Coronary artery (tissue), 2 donors: ENCODE data around the gene ARSK.

Source experiments
- DNase-seq: peaks from one replicate; pipeline ENCODE4 v3.0.0-alpha.2; 2017; ENCODE audit warnings: low spot score
- H3K27ac ChIP-seq, 2 donors: fragments of 200-600 bp; sonication (generic); one replicate each; pipeline ENCODE4 v1.5.1; 2016 to 2019
- H3K4me3 ChIP-seq: fragments of 200-600 bp; sonication (generic); 2 replicates; pipeline ENCODE4 v1.5.1; 2016; ENCODE audit warnings: mild to moderate bottlenecking, moderate library complexity
- TF ChIP-seq, protein P1 (sequence below): fragments of 200-600 bp; sonication (generic); IDR thresholded peaks from one replicate; pipeline ENCODE4 v1.5.1; 2019; ENCODE audit warnings: antibody characterized with exemption

ARSK gene

DNA sequence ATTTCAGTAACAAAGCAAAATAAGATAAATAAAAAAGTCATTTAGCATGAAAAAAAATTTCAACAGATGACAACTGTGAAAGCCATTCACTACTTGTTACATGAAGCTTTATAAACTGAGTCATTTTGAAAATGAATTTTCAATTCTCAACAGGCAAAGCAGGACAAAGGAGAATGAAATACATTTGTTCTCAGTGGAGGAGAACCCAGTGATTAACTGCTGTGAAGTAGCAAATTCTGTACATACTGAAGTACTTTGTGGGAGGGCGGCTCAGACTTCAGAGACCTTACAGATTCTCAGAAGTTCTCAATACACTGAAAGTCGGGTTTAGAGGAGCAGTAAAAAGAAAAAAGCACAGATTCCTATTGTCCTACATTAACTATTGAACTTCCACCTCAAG lies 21.8 kb upstream of the ARSK start:
- no peak overlapping the region for H3K4me3 ChIP-seq
- TF ChIP-seq, protein P1, sequence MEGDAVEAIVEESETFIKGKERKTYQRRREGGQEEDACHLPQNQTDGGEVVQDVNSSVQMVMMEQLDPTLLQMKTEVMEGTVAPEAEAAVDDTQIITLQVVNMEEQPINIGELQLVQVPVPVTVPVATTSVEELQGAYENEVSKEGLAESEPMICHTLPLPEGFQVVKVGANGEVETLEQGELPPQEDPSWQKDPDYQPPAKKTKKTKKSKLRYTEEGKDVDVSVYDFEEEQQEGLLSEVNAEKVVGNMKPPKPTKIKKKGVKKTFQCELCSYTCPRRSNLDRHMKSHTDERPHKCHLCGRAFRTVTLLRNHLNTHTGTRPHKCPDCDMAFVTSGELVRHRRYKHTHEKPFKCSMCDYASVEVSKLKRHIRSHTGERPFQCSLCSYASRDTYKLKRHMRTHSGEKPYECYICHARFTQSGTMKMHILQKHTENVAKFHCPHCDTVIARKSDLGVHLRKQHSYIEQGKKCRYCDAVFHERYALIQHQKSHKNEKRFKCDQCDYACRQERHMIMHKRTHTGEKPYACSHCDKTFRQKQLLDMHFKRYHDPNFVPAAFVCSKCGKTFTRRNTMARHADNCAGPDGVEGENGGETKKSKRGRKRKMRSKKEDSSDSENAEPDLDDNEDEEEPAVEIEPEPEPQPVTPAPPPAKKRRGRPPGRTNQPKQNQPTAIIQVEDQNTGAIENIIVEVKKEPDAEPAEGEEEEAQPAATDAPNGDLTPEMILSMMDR, result no peak
- DNase-seq, result no peak
- H3K27ac ChIP-seq, result no peak overlapping the region

DNA sequence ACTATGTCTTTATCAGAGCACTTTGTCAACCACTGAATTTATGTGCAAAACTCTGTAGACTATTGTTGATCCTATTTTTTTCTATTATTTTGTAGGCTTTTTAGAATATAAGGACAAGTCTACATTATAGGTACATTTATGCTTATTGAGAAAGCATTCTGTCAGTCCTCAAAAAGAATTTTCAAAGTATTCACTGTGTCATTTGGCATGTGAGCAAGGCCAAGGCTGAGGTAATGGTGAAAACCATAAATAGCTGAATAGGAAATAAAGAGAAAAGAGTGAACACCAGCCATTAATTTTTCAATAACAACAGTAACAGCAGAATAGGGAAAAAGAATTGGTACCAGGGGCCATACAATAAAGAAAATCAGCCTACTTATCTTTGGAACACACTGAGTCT lies 21.1 kb upstream of the ARSK start:
- DNase-seq, result no peak
- TF ChIP-seq, protein P1, result no peak
- Histone ChIP-seq H3K4me3 (no peak overlapping the region), H3K27ac (no peak overlapping the region)

DNA sequence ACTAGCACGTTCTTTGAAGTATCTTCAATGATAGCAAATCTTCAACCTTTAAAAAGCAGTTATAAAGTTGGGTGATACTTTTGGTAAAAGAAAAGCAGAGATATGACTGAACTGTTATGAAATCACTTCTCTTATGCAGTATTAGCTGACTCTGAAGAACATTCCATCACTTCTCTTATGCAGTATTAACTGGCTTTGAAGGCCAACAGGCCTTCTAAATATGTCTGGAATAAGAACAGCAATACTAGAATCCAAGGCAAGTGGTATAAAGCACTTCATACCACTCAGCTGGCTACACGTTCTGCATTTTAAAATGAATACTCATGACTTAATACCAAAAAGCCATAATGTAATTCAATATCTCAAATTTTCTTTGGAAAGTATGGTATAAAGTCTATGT lies 17.4 kb upstream of the ARSK start:
- no peak for DNase-seq
- TF ChIP-seq, protein P1, result no peak
- H3K27ac ChIP-seq, result no peak overlapping the region
- no peak overlapping the region for H3K4me3 ChIP-seq

DNA sequence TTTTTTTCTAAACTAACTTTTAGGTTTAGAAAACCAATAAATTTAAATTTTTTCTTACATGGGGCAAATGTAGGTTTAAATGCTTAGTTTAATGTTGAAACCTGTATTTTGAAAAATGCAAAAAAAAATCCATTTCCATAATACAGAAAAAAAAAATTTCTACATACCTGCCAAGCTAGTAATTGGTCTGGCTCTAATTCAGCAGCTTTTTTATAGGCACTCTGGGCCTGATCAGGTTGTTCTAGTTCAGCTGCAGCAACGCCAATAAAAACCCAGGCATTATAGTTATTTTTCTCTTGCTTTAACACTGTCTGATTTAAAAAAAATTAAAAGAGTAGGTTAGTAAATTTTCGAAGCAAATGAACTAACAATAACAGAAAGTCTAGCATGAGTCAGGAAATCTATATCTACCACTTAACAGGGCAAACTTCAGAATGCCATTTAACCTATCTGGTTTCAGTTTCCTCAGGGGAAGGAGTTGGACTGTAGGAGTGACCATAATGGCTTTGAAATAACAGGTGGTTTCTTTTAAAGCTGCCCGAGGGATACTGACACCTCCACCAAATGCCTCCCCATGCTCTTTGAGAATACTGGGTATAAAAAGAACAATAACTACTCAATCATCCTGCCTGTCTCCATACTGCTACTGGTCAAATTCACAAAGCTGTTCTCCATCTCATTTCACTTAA lies 11.7 kb upstream of the ARSK start:
- no peak for DNase-seq
- TF ChIP-seq, protein P1, result no peak
- Histone ChIP-seq H3K4me3 (no peak overlapping the region), H3K27ac (no peak overlapping the region)

DNA sequence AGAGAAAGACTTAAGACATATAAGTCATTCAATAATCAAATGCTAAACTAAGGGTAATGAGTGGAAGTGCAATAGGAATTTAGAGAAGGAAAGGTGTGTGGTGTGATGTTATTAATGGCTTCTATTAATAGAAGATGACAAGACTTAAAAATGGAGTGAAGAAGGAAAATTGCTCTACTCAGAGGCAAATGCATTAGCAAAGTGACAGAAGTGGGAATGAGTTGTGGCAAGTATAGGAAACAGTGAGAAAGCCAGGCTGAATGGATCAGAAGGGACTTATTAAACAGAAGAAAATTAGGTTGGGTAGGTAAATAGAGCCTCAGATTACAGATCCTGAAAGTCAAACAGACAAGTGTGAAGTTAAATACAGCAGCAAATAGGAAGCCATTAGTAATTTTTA lies 5.9 kb upstream of the ARSK start:
- TF ChIP-seq, protein P1, result no peak
- DNase-seq, result no peak
- Histone ChIP-seq H3K27ac (no peak overlapping the region), H3K4me3 (no peak overlapping the region)

DNA sequence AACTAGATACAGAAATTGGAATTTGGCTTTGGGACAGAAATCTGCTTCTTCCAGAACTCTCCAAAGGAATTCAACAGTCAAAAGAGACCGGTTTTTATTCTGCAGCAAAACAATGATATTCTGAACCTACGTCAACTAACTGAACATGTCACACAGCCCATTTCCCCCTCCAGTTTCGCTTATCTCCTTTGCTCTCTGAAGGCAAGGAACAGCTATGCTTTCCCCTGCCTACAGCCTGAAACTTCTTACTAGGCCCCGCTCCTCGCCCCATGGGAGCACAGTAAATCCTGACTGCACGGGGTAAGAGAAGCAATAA lies 612 bp upstream of the ARSK start:
- Histone ChIP-seq H3K4me3 (peak overlapping the region; percentile 91), H3K27ac (peak overlapping the region; percentile 81 to 94)
- DNase-seq, result no peak
- TF ChIP-seq, protein P1, result no peak

DNA sequence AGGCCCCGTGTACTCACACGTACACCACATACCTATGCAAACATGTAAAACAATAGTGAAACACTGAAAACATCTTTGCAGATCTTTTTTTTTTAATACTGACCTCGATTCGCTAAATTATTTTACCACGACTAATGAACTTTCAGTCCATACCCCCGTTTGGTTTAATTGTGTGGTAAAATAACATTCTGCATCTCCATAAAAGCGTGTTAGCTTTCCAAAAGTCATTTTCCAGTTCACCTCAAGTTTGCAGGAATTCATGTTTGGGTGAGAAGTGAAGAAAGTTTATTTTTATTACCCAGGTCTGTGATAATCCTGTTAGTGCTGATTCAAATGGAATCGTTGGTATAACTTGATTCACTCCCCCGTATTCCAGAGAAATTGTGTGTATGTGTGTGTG lies 652 bp downstream of the ARSK start:
- Histone ChIP-seq H3K4me3 (peak overlapping the region; percentile 91), H3K27ac (peak overlapping the region; percentile 81 to 94)
- TF ChIP-seq, protein P1, result no peak
- no peak for DNase-seq
